ENCODE measurements around the gene COL4A2. TPM values are rescaled to one million over a fixed set of nuclear protein-coding genes. Genes with fewer than 3 reads are reported as not detected.

The COL4A2 gene
- total RNA-seq, 1 experiment from 2014 or later = 38.4 TPM

DNA sequence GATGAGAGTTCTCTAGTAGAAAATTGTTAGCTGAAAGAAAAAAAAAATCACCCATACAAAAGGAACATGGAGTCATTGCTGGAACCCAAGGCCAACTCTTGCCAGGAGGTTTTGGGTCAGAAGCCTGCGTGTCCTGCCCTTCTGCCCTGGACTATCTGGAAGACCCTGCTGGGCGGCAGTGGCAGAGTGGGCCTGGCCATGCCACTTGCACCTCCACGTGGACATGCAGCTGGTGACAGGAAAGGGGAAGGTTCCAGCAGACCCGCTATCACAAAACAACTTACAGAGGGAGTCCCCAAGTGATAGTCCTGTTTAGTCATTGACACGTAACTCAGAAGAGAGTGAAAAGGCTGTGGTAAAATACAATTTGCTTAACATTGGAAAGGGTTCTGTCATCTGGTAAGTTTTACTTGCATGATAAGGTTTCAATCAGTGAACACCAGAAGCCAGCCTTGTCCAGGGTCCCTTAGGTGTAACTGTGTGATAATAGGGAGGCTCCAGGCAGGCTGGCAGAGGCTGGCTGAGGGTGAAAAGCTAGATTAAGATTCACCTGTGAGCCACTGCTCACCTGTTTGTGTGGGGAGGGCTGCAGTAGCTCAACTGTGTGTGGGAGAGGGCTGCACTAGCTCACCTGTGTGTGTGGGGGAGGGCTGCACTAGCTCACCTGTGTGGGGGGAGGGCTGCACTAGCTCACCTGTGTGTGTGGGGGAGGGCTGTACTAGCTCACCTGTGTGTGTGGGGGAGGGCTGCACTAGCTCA, 47.8 kb downstream of the COL4A2 start:
- no peak for DNase-seq (ENCODE audit: low spot score)

DNA sequence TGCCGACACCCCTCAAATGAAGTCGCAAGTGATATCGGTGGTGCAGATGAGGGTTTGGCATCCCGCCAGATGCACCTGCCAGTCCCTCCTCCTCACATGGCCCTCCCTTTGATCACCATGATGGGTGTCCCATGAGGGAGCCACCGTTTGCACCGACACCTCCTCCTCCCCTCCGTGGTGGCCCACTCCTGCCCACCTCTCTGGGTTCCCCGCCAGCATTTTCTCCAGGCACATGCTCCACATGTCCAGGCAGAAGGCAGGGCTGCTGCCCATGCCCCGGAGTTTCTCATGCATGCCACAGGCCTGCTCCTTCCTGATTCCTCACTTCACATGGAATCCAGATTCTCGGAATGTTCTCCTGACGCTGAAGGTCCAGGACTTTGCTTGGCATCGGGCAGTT, 49.3 kb downstream of the COL4A2 start:
- DNase-seq (ENCODE audit: low spot score) = no peak

DNA sequence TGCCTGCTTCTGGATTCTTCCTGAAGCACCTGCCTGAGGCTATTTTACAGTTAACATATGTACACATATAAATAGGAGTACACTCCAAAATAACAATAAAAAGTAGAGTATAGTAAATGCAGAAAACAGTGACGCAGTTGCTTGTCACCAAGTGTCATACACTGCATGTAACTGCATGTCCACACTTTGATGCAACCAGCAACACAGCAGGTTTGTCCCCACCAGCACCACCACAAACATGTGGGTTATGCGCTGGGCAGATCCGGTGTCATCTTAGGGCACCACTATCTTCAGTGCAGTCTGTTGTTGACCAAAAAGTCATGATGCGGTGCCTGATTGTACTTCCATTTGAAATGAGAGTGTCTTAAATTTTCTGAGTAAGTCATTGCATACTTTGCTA, 51.3 kb downstream of the COL4A2 start:
- DNase-seq (ENCODE audit: low spot score) = no peak

DNA sequence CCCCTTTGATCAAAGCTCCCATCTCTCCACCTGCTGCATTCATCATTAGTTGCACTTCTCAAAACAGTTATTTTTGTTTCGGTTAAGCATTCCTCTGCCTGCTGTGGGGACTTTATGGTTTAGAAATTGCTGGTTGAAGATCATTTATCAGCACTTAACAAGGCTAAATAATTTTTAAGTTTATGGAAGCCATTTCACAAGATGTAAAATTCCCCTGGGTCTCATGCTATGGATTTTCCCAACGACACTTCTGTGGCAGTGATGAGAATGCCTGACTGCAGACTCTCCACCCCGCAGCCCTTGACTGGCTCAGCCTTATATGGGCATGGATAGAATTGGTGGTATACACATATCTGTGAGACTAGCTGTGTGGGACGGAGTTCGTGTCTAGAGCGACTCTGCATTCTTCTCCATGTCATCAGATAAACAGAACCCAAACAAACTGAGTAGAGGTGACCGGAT, 52.8 kb downstream of the COL4A2 start:
- DNase-seq (ENCODE audit: low spot score) = no peak

DNA sequence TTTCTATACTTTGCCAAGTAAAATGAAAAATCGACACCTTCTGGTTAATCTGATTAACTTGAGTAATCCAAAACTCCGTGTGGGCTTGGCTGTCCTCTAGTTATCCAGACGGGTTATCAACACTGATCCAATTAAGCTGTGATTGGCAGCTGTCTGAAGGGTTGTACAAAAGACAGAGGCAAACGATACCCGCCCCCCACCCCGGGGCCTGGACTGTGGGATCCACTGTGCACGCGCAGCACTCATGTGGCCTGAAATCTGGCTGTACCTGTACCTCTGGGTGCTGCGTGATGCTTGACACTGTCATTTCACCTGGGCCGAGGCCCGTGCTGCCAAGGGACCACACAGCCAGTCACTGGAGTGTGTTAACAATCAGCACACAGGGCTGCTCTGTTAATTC, 53.5 kb downstream of the COL4A2 start:
- DNase-seq (ENCODE audit: low spot score) = no peak

DNA sequence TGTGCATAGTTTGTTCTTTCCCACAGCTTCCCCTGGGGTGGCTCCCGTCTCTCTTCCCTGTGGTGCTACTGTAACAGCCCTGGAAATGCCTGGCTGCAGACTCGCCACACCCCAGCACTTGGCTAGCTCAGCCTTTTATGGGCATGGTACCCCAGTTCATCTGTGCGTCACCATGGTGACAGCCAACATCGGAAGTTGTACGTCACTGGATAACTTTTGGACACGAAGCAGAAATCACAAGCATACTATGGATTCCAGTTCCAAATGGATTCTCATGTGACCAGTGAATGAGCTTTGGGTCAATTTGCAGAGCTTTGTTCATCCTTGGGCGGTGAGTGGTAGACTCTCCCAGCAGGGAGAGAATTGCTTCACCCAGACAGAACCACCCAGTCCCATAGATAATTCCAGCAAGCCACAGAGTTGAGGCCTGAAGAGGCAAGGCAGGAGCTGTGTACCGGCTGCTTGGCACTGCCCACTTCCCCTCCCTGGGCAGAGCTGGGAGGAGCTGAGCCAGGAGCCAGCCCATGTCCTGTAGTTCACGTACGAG, 54.4 kb downstream of the COL4A2 start:
- DNase-seq (ENCODE audit: low spot score) = peak; percentile 52

DNA sequence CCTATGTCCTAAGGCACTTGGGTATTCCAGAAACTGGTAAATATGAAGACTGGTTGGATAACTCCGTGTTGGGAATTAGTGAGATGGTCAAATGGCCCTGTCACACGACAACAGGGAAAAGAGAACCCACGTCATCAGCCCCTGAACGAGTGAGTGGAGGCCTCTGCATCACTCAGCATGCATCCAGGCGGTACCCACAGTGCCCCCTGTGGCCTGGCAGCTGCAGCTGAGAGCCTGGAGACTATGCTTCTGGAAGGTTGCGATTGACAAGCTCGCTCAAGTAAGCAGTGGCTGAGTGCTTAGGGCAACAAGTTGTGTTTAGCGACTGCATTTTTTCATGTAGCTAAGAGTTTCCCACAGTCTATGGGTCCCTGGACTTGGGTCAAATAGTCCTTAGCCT, 55.9 kb downstream of the COL4A2 start:
- DNase-seq (ENCODE audit: low spot score) = no peak

DNA sequence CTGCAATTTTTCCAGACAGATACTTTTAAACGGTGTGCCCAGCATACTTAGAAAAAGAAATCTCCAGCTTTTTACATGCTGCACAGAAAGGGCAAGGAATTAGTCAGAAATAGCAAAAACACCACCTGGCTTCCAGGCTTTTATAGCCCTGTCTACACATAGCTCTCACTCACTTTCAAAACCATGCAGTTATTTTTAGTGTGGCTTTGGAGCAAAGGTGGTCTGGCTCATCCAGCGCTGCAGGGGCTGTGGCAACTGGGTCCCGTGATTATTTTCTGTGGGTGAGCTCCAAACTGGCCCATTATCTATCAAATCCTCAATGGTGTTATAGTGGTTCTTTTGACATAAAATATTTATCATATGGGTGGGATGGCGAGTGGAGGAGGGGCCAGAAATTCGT, 57.0 kb downstream of the COL4A2 start:
- DNase-seq (ENCODE audit: low spot score) = no peak

DNA sequence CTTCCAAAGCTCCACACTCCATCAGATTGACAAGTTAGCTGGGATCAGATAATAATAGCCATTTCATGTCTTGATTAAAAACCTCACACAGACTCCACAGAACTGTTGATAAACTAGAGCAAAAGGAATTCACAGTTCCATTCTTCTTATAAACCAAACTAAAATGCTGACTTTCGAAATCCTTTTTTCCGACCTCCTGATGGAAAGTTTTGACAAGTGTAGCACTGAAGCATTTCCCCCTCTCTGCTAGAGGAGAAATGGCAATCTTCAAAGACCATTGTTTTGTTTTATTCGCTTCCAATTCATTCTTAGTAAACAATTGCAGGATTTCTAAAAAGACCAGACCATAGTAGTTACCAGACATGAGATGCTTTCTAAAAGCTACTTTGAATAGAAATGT, 58.8 kb downstream of the COL4A2 start:
- DNase-seq (ENCODE audit: low spot score) = no peak

DNA sequence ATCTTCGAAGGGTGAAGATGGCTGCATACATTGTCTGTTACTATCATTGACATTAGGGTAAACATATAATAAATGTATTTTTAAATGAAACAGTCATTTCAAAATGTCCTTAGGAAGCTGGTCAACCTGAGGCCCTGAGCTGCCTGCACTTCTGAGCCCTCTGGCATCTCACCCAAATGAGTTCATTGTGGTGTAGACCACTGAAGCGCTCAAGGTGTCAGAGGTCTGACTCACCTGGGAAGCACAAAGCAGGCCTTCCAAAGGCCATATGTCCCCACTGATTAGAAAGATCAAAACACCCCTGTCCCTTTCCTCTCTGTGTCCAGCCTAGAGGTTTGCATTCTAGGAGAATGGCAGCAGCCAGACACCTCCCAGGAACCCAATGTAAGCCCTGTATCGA, 59.6 kb downstream of the COL4A2 start:
- no peak for DNase-seq (ENCODE audit: low spot score)

DNA sequence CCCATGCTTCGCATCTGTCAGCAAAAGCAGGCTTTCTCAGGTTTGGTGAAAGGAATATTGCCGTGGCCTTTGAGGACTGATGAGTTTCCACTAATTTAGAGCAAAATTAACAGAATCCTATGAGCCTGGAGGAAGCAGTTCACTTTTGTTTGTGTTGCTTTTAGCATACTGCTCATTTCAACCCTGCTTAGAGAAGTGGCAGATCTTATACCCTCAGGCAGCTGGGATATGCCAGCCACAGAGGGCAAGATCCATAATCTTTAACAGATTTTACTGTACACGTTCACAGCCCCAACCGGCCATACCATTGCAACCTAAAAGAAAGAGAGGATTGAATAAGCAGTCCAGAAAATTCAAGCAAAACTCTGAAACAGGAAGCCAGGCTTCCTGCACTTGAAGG, 60.5 kb downstream of the COL4A2 start:
- no peak for DNase-seq (ENCODE audit: low spot score)

DNA sequence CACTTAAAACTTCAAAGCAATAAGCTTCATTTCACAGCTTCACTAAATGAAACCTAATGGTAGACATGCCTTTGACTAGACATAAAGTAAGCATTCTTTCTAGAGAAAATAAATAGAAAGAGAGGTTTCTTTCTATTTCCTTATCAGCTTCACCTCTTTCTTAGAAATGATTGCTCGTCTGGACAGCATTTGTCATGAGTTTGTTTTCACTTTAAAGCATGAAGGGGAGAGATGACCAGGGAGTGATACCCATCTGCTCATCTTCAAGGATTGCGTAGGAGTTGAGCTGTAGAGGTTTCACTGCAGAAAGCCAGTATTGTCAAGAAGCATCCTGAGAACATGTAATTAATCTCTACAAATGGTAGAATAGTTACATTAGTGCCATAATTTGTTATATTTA, 61.3 kb downstream of the COL4A2 start:
- DNase-seq (ENCODE audit: low spot score) = no peak

DNA sequence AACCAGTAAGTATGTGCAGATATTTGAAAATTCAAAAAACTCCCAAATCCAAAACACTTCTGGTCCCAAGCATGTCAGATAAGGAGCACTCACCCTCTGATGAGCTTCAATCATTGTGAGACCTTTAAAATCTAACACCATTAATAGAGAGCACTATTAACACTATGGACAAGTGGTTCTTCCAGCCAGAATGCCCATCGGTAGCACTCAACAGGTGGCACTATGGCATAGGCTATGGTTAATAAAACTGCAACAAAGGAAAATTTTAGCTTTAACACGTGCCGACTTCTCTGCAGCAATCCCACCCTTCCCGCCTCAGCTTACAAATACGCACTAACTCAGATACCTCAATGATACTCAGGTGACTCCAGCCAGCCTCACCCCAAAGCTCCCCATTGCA, 62.3 kb downstream of the COL4A2 start:
- DNase-seq (ENCODE audit: low spot score) = peak; percentile 19

DNA sequence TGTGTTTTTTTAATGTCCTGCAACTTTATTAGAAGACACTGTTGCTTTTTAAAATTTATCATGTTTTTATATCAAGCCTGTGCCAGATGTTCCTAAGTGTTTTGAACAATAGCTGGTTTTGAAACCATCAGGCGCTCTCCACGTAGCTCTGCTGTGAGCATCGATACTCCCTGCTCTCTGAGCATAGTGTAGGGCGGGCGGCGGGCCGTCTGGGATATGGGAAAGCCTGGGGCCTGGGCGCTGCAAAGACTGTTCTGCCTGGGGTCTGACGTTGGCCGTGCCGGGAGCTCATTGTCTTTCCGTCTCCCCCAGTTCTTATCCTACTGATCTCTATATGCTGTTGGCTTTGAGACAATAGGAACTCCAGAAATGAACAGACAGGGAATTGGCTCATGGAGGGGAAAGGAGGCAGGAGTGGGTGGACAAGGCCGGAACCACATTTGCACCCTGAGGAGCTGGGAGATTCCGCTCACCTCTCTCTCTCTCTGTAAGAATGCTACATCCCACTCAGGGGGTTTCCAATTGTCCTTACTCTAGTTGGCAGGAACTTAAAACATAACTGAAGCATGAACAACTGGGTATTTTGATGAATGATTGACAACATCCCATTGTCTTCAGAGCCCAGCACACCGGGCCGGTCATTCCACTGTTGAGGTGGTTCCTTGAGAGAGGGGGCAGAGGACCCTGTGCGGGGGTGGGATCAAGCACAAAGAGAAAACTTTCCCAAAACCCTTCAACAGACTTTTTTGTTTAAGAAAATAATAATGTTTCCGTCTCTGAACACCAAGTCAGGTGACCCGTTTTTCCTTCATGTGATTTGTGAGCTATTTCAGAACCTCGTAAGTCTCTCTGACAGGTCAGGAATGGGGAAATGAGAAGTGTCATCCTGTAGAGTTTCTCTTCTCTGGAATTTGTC, 64.7 kb downstream of the COL4A2 start:
- no peak for DNase-seq (ENCODE audit: low spot score)

DNA sequence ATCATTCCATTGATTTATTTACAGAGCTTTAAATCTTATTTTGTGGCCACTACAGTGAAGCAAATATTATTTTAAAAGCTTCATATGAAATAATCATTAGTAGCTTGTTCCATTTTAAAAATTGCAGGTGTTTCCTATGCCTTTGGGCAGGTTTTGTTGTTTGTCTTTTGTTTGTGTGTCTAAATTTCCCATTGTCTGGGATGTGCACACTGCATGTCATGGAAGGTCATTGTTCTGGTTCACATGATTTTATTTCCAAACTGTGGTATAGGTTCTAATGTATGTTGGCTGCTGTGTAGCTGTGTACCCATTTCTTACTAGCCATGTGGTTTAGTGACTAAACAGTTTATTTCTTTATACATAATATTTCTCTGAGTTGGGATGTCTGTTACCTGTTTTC, 65.6 kb downstream of the COL4A2 start:
- DNase-seq (ENCODE audit: low spot score) = no peak

DNA sequence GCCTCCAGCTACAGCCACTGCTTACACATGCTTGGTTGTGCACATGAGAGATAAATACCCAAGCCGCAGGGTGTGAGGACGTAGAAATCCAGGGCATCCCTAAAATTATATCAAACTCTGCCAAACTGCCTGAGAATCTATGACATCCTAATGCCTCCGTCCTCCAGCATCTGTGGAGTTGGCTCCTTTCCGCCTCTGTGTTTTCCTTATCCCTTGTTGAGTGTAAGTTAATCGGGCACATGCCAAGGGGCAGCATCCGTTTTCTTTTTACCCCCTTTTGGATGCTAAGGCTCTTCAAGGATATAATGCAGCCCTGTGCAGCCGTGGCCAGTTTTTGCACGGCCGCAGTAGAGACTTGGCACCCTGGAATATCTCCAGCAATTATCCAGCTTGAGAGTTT, 66.5 kb downstream of the COL4A2 start:
- no peak for DNase-seq (ENCODE audit: low spot score)

DNA sequence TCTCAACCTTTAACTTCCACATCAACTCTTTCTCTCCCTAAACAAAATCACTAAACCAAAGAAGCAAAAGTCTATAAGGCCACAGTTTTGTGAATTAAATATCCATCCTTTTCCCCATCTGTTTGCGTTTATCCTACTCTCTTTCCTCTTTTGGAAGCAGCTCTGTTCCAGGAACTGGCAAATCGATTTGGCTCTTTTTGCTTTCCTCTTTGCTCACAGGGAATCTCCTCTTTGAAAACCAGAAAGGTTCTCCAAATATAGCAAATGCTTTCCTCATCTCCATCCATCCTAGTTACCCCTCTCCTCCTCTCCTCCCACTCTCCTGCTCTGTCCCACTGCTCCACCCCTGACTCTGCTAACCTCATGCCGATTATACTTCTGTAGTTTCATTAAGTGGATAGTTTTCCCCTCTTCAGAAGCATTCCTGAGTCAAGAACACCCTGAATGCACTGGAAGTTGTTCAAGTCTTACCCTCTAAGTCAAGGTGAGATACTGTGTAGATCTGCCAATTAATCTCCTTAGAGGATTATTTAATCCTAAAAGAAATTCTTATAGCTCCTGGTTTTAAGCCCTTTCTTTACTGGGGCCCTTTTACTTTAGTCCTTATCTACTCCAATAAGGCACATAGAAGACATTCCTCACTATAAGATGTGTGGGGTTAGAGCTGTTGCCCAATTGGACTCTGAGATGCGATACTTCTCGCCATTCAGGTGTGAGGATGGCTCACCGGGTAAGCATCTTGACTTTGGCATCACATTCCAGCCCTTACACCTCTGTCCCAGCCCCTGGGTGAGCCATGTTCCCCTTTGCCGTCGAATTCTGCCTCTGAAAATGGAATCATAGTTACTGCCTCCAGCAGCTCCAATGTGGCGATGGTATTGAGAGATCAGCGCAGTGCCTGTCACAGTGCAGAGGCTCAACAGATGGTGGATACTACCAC, 67.6 kb downstream of the COL4A2 start:
- no peak for DNase-seq (ENCODE audit: low spot score)

DNA sequence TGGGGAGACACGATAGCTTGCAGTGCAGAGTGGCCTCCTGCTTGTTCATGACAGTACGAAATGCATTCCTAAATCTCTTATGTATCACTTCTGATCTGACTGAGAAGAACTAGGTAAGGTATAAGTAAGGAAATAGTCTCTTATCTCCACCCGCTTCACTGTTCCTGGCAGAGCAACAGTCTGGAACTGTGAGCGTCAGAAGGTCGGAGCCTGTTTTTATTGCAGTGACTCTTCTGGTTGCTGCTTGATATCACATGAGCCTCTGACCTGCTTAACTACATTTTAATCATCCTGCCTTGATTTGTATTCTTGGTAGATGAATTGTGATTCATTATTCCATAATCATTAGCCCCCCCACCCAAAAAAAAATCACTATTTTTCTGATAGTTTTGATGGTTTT, 69.0 kb downstream of the COL4A2 start:
- peak; percentile 15 for DNase-seq (ENCODE audit: low spot score)

DNA sequence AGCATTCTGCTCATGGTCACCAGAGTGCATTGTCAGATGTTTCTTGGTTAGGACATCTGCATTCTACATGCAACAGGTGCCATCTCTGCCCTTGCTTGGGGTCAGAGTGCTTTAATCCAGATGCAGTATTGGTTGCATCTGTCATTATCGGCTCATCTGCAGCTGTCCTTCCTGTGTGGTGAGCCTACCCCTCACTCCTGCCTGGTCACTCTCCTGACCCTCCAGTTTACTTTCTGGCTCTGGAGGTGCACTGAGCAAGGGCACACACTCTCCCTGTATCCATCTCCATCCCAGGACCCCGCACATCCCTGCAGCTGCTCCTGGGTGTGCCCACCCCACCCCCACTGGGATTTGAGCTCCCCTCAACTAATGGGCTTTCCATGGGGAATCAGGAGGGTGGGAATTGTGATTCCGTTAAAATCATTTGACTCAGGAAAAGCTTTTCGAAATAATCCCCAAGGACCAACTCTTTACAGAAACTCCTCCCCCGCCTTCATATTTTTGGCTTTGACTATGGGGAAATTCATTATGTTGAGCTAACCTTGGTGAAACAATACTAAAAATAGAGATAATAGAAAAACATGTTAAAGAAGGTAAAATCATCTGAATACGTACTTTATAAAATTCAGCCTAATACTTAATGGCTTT, 70.2 kb downstream of the COL4A2 start:
- no peak for DNase-seq (ENCODE audit: low spot score)

DNA sequence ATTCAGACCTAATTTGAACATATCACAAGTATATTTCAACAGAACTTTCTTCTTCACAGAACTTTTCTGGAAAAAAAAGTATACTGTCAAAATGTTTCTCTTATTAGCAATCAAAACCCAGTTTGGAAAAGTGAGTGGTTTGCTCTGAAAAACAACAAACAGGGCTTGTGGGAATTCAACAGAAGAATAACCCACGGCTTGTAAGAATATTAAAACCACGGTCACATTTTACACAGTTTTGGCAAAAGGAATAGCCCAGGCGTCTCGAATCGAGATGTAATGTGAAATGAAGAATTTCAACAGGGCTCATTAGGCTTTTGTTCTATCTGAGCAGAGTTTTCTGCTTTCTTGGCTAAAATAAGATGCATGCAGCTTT, 70.7 kb downstream of the COL4A2 start:
- DNase-seq (ENCODE audit: low spot score) = no peak

DNA sequence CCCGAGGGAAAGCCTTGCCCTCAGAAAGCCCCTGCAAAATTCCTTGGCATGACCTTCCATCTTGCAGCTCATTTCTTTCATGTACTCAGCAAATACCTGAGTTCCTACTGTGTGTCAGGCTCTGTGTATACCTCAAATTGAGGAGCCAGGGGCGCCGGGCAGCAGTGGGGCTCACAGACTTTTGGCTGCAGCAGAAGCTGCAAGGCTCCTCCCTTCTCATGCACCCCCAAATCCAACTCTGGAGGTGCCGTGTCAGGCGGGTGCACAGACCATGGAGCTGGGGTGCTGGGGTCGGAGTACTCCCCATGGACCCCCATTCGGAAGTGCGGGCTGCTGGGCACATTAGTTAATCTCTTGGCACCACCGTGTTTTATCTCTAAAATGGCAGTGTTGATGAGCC, 72.3 kb downstream of the COL4A2 start:
- DNase-seq (ENCODE audit: low spot score) = no peak
